GM21619 (cell line): ENCODE measurements around the gene GCDH.
"Not testable (repeated sequence)": the region's sequence is repeated elsewhere in the genome, so short reads cannot be mapped to it uniquely, and the experiment has no call there.

Experiments used
- ATAC-seq: cut with Tn5 transposase; IDR thresholded peaks from one replicate; pipeline ENCODE4 v1.9.1; 2021; ENCODE audit not compliant: unreplicated experiment

Gene GCDH

DNA sequence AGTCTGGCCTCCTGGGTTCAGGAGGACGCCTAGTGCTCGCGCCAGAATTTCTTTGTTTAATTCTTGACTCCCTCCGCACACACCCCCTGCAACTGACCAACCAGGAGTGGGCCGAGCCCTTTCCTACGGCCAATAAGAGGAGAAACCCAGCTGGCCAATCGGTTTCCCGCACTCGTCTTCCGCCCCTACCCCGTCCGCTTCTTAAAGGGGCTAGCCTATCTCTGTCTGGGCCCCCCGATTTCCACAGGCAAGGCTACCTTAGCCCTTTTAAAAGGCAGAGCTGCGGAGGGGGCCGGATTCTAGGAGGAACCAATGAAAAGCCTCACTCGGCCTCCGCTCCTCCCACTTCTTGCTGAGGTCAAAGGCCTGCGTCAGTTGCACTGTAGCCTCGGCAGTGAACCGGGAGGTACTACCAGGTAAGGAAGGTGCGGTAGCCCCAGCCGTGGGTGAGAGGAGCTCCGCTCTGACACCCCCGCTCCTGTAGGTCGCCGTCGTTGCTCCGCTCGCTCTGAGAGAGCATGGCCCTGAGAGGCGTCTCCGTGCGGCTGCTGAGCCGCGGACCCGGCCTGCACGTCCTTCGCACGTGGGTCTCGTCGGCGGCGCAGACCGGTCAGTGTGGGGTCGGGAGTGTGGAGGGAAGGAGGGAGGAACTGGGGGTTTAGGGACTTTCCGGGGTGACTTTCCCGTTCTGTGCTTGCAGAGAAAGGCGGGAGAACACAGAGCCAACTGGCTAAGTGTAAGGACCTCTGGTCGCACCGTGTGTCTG, at the start of gene GCDH:
GCDH (plus strand) TSS at position 374 of the 766 bp plus-strand sequence; CDS start at position 519, 145 bp downstream.
- ATAC-seq: peak; percentile 90

DNA sequence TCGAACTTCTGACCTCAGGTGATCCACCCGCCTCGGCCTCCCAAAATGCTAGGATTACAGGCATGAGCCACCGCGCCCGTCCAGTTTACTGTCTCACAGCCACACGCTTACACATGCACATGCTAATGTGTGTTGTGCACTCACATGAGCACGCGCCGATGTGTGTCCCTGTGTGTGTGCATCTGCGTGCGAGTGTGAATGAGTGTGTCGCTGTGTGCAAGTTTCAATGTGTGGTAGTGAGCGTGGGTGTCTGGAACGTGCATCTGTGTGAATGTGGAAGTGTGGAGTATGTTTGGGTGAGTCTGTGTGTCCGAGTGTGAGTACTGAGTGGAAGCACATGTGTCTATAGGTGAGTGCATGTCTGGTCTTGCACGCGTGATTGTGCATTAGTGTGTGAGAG, 48.4 kb upstream of the GCDH start:
- no peak for ATAC-seq

DNA sequence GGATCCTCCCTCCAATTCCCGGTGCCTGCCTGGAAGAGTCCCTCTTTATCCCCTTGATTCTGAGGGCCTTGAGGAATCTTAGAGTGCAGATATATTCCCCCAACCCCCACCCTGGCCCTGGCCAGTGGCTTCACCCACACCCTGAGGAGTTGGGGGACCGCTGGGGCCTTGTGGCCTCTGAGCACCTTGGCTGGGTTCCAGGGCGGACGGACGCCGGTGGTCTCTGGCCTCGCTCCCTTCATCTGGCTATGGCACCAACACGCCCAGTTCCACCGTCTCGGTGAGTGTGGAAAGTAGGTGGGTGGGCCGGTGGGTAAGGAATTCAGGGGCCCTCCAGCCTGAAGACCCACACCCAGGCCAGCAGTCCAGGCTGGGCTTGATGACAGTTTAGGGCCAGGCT, 47.6 kb upstream of the GCDH start:
- no peak for ATAC-seq

DNA sequence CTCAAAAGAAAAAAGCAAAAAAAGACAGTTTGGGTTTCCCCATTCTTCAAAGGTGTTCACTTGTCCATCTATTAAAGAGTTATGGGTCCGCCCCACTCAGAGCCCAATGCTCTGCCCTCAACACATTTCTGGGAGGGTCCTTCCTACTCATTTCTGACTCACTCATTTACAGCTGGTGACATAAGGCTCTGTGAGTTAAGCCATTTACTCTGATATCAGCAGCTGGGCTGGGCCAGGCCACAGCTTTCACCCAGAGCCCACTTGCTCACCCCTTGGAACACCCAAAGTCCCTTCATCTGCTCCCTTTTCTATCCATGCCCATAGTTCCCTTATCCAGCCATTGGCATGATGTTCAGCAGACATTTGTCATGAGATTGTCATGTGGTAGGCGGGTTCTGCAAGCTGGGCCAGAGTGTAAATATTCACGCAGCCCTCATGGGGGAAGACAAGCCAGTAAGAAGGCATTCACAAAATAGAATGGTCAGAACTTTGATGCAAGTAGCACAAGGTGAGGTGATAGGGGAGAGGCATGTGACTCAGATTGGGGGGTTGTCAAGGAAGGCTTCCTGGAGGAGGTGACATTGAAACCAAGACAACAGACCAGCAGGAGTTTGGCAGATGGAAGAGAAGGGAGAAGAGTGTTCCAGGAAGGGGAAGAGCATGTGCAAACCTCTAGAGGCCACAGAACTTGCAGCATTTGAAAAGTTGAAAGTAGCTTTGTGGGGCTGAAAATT, 46.8 kb upstream of the GCDH start:
- ATAC-seq: no peak

DNA sequence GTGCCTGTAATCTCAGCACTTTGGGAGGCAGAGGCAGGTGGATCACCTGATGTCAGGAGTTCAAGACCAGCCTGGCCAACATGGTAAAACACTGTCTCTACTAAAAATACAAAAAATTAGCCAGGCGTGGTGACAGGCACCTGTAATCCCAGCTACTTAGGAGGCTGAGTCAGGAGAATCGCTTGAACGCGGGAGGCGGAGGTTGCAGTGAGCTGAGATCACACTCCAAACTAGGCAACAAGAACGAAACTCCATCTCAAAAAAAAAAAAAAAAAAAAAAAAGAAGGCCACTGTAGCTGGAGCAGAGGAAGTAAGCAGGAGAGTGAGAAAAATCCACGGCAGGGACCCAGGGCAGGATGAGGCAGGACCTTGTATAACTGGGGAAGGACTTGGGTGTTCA, 44.3 kb upstream of the GCDH start:
- not testable (repeated sequence) for ATAC-seq

DNA sequence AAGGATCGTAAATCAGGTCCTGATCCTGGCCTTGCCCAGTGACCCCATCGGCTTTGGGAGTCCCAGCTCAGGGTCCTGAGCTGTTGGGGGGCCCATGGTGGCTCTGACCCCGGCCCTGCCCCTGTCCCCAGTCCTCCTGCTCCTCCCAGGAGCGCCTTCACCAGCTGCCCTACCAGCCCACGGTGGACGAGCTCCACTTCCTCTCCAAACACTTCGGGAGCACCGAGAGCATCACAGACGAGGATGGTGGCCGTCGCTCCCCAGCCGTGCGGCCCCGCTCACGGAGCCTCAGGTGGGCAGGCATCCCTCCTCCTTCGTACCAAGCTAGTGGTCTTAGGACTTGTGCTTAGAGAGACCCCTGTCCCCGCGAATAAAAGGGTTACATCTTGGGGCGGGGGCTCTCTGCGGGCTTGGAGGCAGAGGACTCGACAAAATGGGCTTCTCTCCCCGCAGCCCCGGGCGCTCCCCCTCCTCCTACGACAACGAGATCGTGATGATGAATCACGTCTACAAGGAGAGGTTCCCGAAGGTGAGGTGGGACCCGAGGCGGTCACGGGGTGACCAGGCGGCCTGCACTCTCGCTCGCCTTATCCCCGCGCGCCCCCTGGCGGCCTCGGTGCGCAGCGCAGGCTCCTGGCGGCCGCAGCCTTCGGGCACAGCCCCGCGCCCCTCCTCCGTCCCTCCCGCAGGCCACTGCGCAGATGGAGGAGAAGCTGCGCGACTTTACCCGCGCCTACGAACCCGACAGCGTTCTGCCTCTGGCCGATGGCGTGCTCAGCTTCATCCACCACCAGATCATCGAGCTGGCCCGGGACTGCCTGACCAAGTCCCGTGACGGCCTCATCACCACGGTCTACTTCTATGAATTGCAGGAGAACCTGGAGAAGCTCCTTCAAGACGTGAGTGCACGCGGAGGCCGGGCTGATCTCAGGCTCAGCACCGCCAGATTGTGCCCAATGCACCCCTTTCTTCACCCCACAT, 43.5 kb upstream of the GCDH start:
- ATAC-seq: peak; percentile 58

DNA sequence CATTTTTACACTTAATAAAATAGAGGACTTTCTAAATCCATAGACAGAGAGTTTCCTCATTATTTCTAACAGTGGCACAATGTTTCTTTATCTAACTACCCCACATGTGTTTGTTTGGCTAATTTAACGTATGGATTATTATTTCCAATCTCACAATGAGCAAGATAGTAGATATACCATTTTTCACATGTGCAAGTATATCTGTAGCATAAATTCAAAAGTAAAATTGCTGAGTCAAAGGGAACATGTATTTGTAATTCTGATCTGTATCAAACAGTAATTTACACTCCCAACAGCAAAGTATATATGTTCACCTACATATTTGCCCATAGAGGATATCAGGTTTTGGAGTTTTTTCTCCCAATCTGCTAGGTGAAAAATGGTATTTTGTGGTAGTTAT, 34.3 kb upstream of the GCDH start:
- no peak for ATAC-seq

DNA sequence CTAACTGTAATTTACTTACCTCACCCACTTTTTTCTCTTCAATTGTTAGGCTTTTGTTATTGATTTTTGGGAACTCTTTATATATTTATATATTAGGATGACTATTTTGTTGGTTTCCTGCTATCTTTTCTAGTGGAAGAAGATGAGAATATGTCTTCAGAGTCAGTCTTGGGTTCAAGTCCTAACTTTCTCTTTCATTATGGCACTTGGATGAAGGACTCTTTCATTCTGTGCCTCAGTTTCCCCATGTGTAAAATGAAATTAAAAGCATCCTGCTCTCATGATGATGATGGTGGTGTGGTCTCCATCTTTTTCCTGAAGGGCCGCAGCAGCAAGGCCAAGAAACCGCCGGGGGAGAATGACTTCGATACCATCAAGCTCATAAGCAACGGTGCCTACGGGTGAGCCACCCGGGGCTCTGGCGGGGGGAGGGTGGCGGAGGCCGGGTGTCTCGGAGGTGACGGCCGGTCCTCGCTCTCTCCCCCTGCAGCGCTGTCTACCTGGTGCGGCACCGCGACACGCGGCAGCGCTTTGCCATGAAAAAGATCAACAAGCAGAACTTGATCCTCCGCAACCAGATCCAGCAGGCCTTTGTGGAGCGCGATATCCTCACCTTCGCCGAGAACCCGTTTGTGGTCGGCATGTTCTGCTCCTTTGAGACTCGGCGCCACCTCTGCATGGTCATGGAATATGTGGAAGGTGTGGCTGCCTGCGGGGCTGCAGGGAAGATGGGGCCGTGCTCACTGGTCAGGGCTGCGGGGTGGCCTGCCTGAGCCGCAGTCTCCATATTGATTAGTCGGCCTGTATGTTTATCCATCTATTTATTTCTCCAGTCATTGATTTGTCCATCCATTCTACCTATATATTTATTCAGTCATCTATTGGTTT, 32.7 kb upstream of the GCDH start:
- ATAC-seq: no peak

DNA sequence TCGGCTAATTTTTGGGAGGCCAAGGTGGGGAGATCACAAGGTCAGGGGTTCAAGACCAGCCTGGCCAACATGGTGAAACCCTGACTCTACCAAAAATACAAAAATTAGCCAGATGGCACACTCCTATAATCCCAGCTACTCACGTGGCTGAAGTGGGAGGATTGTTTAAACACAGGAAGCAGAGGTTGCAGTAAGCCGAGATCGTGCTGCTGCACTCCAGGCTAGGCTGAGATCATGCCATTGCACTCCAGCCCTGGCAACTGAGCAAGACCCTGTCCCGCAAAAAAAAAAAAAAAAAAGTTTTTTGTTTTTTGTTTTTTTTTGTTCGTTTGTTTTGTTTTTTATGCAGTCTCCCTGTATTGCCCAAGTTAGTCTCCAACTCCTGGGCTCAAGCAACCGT, 31.4 kb upstream of the GCDH start:
- no peak for ATAC-seq

DNA sequence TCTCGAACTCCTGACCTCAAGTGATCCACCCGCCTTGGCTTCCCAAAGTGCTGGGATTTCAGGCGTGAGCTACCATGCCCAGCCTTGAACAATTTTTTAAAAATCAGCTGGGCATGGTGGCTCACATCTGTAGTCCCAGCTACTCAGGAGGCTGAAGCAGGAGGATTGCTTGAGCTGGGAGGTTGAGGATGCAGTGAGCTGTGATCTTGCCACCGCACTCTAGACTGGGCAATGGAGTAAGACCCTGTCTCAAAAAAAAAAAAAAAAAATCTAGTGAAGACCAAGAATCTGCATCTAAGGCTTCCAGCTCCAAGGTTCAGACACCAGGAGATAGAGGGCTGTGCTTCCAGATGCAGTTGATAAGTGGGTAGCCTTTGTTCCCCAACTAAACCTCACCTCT, 26.8 kb upstream of the GCDH start:
- ATAC-seq: no peak

DNA sequence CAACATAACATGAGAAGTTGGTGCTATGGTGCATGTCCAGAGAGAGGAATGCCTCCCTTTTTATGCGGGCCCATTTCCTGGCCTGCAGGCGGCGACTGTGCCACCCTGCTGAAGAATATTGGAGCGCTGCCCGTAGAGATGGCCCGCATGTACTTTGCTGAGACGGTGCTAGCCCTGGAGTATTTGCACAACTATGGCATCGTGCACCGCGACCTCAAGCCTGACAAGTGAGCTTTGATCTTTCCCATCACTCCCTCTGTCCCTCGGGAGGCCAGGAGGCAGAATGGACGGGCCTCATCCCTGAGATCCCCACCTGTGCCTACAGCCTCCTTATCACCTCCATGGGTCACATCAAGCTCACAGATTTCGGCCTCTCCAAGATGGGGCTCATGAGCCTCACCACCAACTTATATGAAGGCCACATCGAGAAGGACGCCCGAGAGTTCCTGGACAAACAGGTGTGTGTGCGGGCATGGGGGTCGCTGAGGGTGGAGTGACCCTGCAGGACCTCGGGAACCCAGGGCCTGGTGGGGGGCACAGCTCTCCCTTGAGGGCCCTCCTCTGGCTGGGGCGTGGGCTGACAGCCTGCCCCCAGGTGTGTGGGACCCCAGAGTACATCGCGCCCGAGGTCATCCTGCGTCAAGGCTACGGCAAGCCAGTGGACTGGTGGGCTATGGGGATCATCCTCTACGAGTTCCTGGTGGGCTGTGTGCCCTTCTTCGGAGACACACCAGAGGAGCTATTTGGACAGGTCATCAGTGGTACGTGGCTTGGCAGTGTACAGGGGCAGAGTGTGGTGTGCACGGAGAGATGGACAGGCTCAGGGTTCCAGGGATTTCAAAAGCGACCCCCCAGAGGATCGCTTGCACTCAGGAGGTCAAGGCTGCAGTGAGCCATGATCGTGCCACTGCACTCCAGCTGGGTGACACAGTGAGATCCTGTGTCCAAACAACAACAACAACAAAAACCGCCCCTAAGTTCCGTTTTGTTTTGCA, 25.9 kb upstream of the GCDH start:
- ATAC-seq: no peak

DNA sequence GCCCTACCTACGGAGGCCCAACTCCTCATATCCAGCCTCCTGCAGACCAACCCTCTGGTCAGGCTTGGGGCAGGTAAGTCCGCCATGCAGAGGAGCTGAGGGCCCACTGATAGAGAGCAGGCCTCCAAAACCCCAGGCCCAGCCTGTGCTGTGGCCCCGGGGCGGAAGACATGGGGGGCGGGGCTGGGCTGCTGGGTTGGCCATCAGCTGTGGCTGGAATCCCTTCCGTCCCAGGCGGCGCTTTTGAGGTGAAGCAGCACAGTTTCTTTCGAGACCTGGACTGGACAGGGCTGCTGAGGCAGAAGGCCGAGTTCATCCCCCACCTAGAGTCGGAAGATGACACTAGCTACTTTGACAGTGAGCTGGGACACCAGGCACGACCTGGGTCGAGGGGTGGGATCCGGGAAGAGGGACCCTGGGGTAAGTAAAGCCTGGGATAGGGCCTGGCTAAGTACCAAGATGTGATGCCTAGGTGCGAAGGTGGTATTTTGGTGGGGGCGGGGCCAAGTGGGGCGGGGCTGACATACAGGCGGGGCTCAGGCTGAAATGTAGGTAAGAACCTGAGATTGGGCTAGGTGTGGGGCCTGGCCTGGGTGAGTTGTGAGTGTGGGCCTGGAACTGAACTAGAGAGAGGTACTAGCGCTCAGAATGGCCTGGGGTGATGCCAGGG, 25.1 kb upstream of the GCDH start:
- ATAC-seq: no peak

DNA sequence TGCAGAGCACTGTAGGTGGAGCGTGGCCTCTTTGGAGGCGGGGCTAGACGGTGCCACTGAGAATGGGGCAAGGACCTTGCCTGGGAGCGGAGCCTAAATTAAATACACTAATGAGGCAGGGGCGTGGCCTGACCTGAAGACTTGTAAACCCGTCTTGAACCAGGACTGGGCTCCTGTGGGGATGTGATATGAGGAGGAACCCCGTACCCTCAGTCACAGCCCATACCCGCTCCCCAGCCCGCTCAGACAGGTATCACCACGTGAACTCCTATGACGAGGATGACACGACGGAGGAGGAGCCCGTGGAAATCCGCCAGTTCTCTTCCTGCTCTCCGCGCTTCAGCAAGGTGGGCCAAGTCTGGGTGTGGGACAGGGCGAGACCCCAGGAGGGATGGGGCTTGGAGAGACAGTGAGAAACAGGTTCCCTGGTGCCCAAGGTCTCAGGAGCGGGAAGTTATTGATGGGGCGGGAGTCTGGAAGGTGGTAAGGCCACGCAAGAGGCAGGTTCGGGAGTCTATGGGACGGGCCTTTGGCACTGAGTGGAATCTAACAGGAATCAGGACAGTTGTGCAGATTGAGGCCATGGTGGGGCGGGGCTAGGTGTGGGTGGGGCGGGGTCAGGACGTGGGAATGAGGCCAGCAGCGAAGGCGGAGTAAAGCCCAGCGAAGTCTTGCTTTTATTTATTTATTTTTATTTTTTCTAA, 24.4 kb upstream of the GCDH start:
- no peak for ATAC-seq

DNA sequence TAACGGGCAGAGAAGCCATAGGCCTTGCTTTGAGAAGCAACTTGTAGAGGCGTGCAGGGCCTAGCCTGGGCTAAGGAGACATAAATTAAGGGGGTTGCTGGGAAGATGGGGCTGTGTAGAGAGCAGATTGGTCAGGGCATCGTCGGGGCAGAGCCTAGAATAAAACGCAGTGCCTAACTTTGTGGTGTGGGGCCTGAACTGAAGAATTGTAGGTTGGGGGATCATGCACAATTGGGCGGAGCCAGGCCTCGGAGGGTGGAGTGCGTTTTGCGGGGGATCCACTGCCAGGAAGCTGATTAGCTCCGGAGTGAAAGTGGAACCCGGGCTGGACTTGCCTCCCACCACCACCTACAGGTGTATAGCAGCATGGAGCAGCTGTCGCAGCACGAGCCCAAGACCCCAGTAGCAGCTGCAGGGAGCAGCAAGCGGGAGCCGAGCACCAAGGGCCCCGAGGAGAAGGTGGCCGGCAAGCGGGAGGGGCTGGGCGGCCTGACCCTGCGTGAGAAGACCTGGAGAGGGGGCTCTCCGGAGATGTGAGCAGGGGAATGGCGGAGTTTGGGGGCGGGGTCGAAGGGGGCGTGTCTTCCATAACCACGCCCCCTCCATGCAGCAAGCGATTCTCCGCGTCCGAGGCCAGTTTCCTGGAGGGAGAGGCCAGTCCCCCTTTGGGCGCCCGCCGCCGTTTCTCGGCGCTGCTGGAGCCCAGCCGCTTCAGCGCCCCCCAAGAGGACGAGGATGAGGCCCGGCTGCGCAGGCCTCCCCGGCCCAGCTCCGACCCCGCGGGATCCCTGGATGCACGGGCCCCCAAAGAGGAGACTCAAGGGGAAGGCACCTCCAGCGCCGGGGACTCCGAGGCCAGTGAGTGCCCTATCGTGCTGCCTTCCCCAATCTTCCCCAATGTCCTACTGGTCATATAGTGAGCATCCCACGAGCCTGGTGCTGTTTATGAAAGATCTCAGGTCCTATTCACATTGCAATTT, 23.6 kb upstream of the GCDH start:
- ATAC-seq: peak; percentile 48

DNA sequence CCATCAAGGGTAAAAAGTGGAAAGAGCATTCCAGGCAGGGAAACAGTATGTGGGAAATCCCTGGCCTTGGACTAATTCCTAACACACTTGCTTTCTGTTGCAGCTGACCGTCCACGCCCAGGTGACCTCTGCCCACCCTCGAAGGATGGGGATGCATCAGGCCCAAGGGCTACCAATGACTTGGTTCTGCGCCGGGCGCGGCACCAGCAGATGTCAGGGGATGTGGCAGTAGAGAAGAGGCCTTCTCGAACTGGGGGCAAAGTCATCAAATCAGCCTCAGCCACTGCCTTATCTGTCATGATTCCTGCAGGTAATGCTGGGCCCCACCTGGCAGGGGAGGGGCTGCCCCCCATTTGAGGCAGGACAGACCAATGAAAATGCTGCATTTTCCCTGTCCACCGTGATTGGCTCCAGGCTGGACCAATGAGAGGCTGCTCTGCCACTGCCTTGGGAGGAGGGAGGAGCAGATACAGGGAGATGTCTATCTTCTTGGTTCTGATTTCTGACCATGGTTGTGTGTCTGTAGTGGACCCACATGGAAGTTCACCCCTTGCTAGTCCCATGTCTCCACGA, 22.3 kb upstream of the GCDH start:
- ATAC-seq: no peak

DNA sequence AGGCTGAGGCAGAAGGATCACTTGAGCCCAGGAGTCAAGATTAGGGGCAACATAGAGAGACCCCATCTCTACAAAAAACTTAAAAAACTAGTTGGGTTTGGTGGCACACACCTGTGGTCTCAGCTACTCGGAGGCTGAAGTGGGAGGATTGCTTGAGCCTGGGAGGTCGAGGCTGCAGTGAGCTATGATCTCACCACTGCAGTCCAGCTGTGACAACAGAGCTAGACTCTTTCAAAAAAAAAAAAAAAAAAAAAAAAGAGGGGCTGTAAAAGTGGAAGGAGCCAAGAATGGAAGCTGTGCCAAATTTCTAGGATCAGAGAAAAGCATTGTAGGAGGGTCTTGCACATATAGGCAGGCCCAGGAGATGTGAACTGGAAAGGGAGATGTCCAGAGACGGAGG, 19.3 kb upstream of the GCDH start:
- no peak for ATAC-seq
